K562 (cell line): ENCODE results near the gene EPHB6. TPM values are rescaled to one million over a fixed set of nuclear protein-coding genes. Genes with fewer than 3 reads are reported as not detected.

Source experiments
- COPS2 ChIP-seq: fragments of 450-650 bp; conservative IDR thresholded peaks from 2 replicates; pipeline ENCODE4 v1.6.1; 2016; ENCODE audit warnings: mild to moderate bottlenecking, moderate library complexity
- CTBP1 ChIP-seq: fragments of 450-650 bp; IDR thresholded peaks from 2 replicates; pipeline ENCODE4 v1.6.1; 2016; ENCODE audit warnings: borderline replicate concordance
- ETV5 ChIP-seq: sonication (generic); formaldehyde crosslinking; IDR thresholded peaks from 2 replicates; pipeline ENCODE4 v1.4.0; 2020; ENCODE audit warnings: low read depth, mild to moderate bottlenecking, missing genetic modification reagents
- MAFF ChIP-seq: IDR thresholded peaks from 2 replicates; pipeline ENCODE4 v1.6.1; 2012; ENCODE audit warnings: low read length, improper control_type of control experiment
- POU5F1 ChIP-seq: fragments of 150-350 bp; IDR thresholded peaks from 2 replicates; pipeline ENCODE4 v1.6.1; 2014; ENCODE audit warnings: borderline replicate concordance, low read length, low read depth, mild to moderate bottlenecking; ENCODE audit not compliant: partially characterized antibody
- SMARCE1 ChIP-seq: fragments of 450-650 bp; IDR thresholded peaks from 2 replicates; pipeline ENCODE4 v1.7.1; 2016; ENCODE audit warnings: mild to moderate bottlenecking
- SP1 ChIP-seq: sonication (generic); formaldehyde crosslinking; IDR thresholded peaks from 2 replicates; pipeline ENCODE4 v1.8.1; 2022; ENCODE audit warnings: mild to moderate bottlenecking, missing genetic modification reagents
- ZNF586 ChIP-seq: fragments of 450-650 bp; formaldehyde crosslinking; conservative IDR thresholded peaks from 2 replicates; pipeline ENCODE4 v1.4.0; 2020; ENCODE audit warnings: mild to moderate bottlenecking, moderate library complexity
- polyA plus RNA-seq, 8 experiments: library from polyadenylated mRNA; depleted of rRNA in 4 of 8; stranded (reverse) in 5 of 8; unstranded in 3 of 8; fragments of >200 nt; fragmentation: Nextera tagmentation in 2 of 8; fragmentation: Illumina TruSeq in 1 of 8; extraction: Ambion mirVana in 2 of 8; extraction: Trizol in 1 of 8; gene quantifications; 2 replicates each; pipeline versions ENCODE4 v1.2.1 to v1.2.3, GENCODE V29; 2011 to 2014; ENCODE audit warnings: inconsistent platforms in 1 of 8, missing spikeins in 1 of 8
- total RNA-seq, 7 experiments: library from RNA; depleted of rRNA in 6 of 7; stranded (reverse); fragments of >200 nt in 6 of 7; fragmentation: Illumina TruSeq in 2 of 7; extraction: Trizol in 2 of 7; gene quantifications; 2 replicates each; pipeline versions ENCODE4 v1.2.1 to v1.2.3, GENCODE V29; 2011 to 2021; ENCODE audit warnings: low replicate concordance in 1 of 7
- TF ChIP-seq, protein P1 (sequence below): fragments of 250-450 bp; sonication (Bioruptor Pico); IDR thresholded peaks from 2 replicates; pipeline ENCODE4 v1.8.0; 2021; ENCODE audit warnings: borderline replicate concordance, mild to moderate bottlenecking, moderate library complexity; ENCODE audit not compliant: poor library complexity, severe bottlenecking
- TF ChIP-seq, protein P2 (sequence below): conservative IDR thresholded peaks from 2 replicates; pipeline ENCODE4 v1.6.1; 2011; ENCODE audit warnings: low read depth, mild to moderate bottlenecking, low read length; ENCODE audit not compliant: control insufficient read depth
- TF ChIP-seq, protein P3 (sequence below): fragments of 150-350 bp; conservative IDR thresholded peaks from 2 replicates; pipeline ENCODE4 v1.6.1; 2014; ENCODE audit warnings: low read length
- TF ChIP-seq, protein P4 (sequence below): fragments of 250-450 bp; sonication (Bioruptor Pico); IDR thresholded peaks from 2 replicates; pipeline ENCODE4 v1.9.0; 2021; ENCODE audit warnings: mild to moderate bottlenecking

EPHB6 gene
- total and polyA plus RNA-seq, 9 of the 15 experiments (the other 6 are each of a cell fraction or from before 2014, with no cell fraction given) = 1.4 to 123 (median 7.6) TPM

DNA sequence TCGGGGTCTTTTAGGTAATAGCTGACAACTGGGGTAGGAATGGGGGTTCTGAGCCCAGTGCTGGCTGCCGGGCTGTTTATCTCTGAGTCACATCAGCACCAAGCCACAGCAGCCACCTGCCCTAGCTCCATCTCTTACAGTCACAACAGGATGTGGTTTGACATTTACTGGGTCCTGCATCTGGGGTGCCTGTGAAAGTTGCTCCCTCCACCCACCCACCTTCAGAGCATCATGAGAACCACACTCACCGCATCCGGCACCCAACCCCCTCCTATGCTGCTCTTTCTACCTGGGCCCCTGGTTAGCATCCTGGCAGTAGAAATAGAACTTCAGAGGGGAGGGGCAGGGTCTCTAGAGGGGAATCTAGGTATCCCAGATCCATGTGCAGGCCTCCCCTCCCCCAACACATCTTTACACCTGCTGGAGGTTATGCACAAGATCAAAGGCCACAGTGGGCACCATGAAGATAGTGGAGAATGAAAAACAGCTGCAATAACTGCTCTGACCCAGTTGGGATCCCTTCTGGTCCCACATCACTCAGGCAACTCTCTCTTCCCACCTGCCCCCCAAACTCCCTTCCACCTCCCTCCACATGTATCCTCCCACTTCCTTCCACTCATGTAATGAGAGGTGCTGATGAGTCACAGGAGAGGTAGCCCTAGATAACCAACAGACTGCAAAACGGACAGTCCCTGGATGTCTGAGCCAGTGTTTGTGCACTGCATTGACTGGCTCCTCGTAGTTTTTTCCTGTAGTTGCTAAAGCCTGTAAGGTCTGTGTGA is 45.9 kb upstream of the EPHB6 start (continued):
- TF ChIP-seq CTBP1 (peak; percentile 89), SMARCE1 (peak; percentile 51), SP1 (no peak), ETV5 (CRISPR knock-in tag) (peak; percentile 98), MAFF (no peak), COPS2 (no peak), POU5F1 (no peak), ZNF586 (no peak)
- TF ChIP-seq, protein P1, sequence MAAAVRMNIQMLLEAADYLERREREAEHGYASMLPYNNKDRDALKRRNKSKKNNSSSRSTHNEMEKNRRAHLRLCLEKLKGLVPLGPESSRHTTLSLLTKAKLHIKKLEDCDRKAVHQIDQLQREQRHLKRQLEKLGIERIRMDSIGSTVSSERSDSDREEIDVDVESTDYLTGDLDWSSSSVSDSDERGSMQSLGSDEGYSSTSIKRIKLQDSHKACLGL (CRISPR knock-in tag) = no peak
- TF ChIP-seq, protein P2, sequence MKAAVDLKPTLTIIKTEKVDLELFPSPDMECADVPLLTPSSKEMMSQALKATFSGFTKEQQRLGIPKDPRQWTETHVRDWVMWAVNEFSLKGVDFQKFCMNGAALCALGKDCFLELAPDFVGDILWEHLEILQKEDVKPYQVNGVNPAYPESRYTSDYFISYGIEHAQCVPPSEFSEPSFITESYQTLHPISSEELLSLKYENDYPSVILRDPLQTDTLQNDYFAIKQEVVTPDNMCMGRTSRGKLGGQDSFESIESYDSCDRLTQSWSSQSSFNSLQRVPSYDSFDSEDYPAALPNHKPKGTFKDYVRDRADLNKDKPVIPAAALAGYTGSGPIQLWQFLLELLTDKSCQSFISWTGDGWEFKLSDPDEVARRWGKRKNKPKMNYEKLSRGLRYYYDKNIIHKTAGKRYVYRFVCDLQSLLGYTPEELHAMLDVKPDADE = peak; percentile 98
- TF ChIP-seq, protein P3, sequence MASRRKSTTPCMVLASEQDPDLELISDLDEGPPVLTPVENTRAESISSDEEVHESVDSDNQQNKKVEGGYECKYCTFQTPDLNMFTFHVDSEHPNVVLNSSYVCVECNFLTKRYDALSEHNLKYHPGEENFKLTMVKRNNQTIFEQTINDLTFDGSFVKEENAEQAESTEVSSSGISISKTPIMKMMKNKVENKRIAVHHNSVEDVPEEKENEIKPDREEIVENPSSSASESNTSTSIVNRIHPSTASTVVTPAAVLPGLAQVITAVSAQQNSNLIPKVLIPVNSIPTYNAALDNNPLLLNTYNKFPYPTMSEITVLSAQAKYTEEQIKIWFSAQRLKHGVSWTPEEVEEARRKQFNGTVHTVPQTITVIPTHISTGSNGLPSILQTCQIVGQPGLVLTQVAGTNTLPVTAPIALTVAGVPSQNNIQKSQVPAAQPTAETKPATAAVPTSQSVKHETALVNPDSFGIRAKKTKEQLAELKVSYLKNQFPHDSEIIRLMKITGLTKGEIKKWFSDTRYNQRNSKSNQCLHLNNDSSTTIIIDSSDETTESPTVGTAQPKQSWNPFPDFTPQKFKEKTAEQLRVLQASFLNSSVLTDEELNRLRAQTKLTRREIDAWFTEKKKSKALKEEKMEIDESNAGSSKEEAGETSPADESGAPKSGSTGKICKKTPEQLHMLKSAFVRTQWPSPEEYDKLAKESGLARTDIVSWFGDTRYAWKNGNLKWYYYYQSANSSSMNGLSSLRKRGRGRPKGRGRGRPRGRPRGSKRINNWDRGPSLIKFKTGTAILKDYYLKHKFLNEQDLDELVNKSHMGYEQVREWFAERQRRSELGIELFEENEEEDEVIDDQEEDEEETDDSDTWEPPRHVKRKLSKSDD = no peak
- TF ChIP-seq, protein P4, sequence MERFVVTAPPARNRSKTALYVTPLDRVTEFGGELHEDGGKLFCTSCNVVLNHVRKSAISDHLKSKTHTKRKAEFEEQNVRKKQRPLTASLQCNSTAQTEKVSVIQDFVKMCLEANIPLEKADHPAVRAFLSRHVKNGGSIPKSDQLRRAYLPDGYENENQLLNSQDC (CRISPR knock-in tag) = no peak
